ENCODE measurements around the gene U2AF2.

The U2AF2 gene

DNA sequence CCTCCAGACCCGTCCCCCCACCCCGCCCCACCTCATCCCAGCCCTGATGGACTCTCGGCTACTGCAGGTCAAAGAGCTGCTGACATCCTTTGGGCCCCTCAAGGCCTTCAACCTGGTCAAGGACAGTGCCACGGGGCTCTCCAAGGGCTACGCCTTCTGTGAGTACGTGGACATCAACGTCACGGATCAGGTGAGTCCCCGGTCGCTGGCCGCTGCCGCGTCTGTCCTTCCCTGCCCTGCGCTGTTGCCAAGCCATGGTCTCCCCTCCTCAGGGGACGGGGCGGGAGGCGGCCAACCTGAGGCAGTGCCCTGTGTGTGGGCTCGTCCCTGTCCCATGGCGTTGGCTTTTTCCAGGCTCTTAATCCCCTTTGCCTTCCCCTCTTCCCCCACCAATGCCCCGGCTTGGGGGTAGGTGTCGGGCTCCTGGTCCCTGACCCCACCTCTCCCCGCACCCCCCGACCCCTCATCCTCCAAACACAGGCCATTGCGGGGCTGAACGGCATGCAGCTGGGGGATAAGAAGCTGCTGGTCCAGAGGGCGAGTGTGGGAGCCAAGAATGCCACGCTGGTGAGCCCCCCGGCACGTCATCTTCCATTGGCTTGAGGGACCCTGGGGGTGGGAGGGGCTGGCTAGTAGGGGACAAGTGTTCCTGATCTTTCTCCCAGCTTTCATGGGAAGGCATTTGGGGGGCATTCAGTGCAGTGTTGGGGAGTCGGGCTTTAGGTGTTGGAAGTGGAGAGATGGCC lies 13.9 kb downstream of the U2AF2 start:
- TF ChIP-seq, protein P1, sequence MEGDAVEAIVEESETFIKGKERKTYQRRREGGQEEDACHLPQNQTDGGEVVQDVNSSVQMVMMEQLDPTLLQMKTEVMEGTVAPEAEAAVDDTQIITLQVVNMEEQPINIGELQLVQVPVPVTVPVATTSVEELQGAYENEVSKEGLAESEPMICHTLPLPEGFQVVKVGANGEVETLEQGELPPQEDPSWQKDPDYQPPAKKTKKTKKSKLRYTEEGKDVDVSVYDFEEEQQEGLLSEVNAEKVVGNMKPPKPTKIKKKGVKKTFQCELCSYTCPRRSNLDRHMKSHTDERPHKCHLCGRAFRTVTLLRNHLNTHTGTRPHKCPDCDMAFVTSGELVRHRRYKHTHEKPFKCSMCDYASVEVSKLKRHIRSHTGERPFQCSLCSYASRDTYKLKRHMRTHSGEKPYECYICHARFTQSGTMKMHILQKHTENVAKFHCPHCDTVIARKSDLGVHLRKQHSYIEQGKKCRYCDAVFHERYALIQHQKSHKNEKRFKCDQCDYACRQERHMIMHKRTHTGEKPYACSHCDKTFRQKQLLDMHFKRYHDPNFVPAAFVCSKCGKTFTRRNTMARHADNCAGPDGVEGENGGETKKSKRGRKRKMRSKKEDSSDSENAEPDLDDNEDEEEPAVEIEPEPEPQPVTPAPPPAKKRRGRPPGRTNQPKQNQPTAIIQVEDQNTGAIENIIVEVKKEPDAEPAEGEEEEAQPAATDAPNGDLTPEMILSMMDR (IDR thresholded peaks at IDR 0.05; ENCODE audit: low read depth, low read length): no peak

DNA sequence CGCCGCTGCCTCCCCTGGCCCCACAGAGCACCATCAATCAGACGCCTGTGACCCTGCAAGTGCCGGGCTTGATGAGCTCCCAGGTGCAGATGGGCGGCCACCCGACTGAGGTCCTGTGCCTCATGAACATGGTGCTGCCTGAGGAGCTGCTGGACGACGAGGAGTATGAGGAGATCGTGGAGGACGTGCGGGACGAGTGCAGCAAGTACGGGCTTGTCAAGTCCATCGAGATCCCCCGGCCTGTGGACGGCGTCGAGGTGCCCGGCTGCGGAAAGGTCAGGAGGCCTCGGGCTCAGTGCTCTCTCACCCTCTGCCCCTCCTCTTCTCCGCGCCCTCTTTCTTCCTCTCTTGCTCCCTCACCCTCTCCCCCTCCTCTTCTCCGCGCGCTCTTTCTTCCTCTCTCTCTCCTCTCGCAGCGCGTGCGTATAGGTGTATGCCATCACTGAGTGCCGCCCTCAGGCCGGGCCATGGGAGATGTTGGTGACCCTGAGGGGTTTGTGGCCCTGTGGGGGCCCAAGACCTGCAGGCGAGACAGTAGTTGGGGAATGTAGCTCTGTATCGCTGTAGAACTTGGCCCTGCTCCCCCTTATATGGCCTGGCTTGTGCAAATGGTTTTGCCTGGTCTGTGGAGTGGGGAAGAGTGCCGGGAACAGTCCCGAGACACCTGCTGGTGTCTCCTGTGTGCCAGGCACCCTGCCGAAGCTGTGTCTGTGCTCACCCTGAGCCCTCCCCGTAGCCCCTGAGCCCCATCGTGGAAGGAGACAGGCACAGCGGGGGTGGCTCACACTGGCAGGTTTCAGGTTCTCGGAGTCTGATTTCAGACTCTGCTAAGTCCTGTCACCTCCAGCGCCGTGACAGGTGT lies 14.8 kb downstream of the U2AF2 start:
- TF ChIP-seq, protein P1 (IDR thresholded peaks at IDR 0.05; ENCODE audit: low read depth, low read length): no peak

More for the DNA sequence above, 13.9 kb downstream of the U2AF2 start:
- DNase-seq (ENCODE audit: extremely low read depth, low read depth): no peak

DNA sequence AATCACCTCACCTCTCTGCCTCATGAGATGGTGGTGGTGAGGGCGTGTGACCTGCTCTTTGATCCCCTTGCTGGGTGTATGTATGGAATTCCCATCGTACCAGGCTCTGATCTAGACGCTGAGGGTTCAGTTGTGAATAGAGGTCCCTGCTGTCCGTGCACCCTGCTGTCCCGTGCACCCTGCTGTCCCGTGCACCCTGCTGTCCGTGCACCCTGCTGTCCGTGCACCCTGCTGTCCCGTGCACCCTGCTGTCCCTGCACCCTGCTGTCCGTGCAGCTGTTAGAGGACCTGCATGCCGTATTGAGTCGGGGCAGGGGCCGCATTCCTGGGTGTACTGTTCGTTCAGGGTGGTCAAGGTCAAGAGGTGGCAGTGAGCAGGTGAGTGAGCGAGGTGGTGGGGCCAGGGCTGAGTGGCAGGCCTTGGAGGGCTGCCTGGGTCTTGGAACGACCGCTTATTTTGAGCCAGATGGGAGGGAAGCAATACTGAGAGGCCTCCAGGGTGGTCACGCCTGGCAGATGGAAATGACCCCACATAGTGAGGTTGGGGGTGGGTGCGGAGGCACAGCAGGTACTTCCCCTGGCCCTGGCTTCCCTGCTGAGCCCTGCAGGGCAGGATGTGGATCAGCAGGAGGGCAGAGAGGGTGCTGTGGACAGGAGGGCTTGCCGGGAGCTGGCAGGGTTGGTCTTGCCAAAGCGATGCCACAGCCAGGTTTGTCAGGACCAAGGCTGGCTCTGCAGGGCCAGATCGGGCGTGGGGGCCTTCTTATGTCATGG lies 15.6 kb downstream of the U2AF2 start:
- no peak for DNase-seq (ENCODE audit: extremely low read depth, low read depth)

More for the DNA sequence above, 14.8 kb downstream of the U2AF2 start:
- no peak for DNase-seq (ENCODE audit: extremely low read depth, low read depth)

DNA sequence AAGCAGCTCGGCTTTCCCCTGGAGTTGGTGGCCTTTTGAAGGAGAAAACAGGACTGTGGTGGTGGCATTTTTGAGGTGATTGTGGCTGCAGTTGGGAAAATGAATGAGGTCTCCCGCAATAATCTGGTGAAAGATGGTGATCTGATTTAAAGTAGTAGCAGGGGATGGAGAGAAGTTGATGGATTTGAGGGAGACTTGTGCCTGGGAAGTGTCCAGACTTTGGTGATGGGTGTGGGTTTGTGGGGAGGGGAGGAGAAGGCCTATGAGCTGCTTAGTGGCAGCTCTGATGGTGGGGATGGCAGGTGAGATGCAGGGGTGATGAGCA lies 16.2 kb downstream of the U2AF2 start:
- DNase-seq (ENCODE audit: extremely low read depth, low read depth): no peak
- TF ChIP-seq, protein P1 (IDR thresholded peaks at IDR 0.05; ENCODE audit: low read depth, low read length): no peak

More for the DNA sequence above, 15.6 kb downstream of the U2AF2 start:
- TF ChIP-seq, protein P1 (IDR thresholded peaks at IDR 0.05; ENCODE audit: low read depth, low read length): no peak

DNA sequence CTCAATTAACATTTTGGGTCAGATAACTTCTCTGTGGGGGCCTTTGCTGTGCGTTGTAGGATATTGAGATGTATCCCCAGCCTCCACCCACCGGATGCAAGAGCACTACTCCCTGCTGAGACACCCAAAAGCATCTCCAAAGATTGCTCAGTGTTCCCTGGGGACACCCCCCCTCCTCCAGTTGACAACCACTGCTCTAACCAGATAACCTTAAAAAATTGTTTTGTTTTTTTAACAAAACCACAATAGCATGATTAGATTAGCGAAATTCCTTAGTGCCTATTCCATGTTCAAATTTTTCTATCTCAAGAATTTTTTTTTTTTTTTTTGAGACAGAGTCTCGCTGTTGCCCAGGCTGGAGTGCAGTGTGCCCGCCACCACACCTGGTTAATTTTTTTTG lies 17.6 kb downstream of the U2AF2 start:
- DNase-seq (ENCODE audit: extremely low read depth, low read depth): no peak

DNA sequence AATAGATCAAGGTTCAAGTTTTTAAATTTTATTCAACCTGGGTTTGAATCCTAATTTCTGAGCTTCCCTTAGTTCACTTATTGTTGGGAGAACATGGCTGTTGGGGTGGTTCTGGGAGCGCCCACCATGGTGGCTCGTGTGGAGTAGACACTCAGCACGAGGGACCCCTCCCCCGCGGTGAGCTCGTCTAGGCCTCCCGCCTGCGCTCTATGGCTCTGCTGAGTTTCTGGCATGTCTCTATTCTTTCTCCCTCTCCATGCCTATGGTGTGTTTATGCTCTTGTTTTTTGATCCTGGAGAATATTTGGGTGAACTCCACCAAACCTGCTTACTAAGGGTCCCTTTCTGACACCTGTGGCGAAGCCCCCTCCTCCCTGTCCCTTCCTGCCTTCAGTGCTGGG lies 18.6 kb downstream of the U2AF2 start:
- TF ChIP-seq, protein P1 (IDR thresholded peaks at IDR 0.05; ENCODE audit: low read depth, low read length): no peak
- no peak for DNase-seq (ENCODE audit: extremely low read depth, low read depth)

More for the DNA sequence above, 17.6 kb downstream of the U2AF2 start:
- TF ChIP-seq, protein P1 (IDR thresholded peaks at IDR 0.05; ENCODE audit: low read depth, low read length): no peak
